HL-60/S4 (cell line): ENCODE data around the gene FANCL.
"Not testable (repeated sequence)": the region's sequence is repeated elsewhere in the genome, so short reads cannot be mapped to it uniquely, and the experiment has no call there.

Experiments used
- in situ Hi-C: fragments of 300-500 bp; cut with MboI; formaldehyde crosslinking; loops from 2 replicates; pipeline ENCODE4 v1.14.3; 2022; ENCODE audit warnings: low sequenced_read_pairs

FANCL gene

DNA sequence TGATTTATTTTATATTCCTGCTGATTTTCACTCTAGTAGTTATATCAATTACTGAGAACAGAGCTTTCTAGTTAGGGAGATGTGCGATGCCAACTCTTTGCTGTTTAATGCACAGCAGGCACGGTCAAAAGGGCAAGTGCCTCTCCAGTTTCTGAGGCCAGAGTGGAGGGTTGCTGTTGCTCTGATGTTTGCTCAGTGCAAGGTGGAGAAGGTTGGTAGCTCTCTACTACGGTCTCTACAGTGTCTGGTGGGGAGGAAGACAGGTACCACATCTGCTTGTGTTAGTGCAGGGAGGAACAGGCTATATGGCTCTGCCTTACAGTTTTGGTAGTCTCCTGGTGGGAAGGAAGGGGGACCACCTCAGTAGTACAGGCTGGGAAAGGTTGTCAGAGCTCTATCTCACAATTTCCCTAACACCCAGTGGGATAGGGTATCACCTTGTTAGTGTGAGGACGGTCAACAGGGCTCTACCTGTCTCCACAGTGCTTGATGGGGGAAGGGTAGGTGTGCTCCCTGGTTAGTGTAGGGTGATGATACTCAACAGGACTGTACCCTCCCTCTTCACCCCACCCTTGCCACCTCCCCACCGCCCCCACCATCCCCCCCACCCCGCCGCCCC is 85.9 kb downstream of the FANCL start:
- in situ Hi-C loops = no loop called here

DNA sequence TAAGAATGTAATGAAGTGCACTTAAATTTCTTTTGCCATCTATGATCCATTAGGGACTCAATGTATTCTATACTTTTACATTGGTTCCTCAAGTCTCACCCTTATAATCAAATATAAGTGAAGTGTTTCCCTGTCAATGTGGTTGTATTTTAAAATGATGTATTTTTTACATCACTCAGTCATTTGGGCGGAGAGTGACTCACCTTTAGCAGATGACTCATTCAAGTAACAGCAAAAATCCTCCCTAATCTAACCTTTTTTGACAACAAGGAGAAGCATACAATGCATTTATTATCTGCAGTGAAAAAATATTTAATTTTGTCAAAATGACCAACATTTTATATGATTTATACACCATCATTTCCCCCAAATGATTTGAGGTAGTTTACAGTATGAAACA is 94.4 kb downstream of the FANCL start:
- in situ Hi-C loops = no loop called here

- in situ Hi-C loops = not testable (repeated sequence)
Observed at GRCh38 chr2:58145769-58146168, 95.4 kb downstream of the FANCL start.

GRCh38 chr2:58140508-58141072 is 100.5 kb downstream of the FANCL start:
- in situ Hi-C loops = no loop called here

DNA sequence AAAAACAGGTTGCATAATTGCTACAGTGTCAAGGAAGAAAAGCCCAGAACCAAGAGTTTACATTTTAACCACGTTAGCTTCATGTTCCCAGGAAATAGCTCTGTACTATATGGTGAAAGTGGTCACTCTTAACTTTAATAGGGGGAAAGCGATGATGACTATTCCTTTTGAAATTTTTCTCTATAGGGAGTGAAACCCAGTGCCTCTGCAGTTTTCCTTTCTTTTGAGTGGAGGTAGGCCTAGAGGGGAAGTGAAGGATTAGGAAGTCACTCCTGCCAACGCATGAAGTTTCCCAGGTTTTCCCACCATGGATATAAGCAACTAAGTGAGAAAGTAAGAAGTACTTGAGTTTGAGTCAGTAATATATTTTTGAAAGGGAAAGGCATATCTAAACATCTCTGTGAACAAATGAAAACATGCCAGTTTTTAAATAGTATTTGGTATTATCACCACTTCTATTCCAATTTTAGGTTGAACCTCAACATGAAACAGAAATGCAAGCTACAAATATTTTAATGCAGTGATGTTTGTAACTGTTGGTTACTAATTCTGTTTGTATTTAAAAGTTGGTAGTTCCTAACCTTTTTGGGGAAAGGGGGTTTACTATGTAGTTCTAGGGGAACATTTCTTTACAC is 102.6 kb downstream of the FANCL start:
- in situ Hi-C loops = no loop called here

DNA sequence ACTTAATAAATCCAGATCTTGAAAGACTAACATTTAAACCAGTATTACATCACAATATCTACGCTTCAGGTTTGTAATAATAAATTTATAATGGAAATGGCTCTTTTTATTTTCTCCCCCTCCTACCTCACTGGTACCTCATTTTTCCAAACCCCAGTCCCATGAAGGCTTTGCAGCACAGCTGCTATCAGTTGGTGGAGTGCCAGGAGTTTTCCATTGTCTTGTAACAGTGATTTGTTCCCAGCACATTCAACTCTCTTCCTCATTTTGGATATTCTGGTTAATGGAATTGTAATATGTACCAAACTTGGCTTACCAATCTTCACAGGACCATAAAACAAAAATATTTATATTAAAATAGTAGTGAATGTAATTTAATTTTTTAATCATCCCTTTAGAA is 103.3 kb downstream of the FANCL start:
- in situ Hi-C loops = no loop called here

- in situ Hi-C loops = no loop called here
Observed at GRCh38 chr2:58137221-58137620, 103.9 kb downstream of the FANCL start.

DNA sequence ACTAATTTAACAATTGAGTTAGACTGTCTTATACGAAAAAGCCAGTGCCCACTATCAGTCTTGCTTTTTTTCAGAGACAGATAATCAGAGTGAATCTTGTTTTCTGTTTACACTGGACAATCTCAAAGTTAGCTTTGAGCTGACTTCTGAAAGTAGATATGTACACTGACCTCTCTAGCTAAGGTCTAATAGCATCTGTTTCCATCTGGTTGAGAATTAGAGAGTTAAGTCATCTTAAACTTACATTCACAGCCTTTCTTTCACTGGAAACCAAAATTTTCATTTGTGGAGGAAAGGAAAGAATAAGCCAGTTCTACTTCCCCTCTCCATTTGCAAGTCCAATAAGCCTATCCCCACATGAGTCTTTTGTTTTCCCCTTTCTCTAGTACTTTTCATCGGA is 105.3 kb downstream of the FANCL start:
- in situ Hi-C loops = no loop called here

- in situ Hi-C loops = no loop called here
Observed at GRCh38 chr2:58133395-58133794, 107.7 kb downstream of the FANCL start.

DNA sequence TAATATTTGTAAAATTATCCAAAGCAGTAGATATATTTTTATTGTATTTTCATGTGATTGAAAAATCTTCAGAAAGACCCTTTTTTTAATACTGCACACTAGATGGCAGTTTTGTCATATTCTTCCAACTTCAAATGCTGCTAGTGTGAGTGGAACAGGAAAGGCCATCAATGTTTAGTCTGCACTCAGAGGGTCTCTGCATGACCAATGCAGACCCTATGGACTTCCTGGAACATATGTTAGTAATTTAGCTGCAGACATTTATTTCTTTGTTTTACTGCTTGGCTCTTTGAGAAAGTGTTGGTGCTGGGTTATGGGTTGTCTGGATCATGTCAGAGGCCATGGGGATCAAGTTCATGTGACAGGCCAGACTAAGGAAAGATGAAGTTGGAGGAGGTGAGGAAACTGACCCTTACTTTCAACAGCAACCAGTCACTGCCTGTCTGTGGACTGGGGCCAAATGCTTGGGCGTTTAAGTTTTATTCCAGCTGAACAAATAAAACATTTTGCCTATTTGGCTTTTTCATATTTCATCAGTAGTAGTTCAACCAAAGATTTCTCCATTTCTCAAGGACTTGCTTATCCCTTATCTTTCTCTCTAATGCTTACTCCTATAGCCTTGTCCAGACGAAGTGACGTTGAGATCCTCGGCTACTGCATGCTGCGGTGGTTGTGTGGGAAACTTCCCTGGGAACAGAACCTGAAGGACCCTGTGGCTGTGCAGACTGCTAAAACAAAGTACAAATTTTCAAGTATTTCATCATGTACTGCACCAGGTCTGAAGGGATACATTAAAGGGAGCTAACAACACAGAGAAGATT is 109.7 kb downstream of the FANCL start:
- in situ Hi-C loops = no loop called here

GRCh38 chr2:58130238-58130637 is 110.9 kb downstream of the FANCL start:
- in situ Hi-C loops = no loop called here

GRCh38 chr2:58127111-58127510 is 114.0 kb downstream of the FANCL start:
- in situ Hi-C loops = no loop called here

DNA sequence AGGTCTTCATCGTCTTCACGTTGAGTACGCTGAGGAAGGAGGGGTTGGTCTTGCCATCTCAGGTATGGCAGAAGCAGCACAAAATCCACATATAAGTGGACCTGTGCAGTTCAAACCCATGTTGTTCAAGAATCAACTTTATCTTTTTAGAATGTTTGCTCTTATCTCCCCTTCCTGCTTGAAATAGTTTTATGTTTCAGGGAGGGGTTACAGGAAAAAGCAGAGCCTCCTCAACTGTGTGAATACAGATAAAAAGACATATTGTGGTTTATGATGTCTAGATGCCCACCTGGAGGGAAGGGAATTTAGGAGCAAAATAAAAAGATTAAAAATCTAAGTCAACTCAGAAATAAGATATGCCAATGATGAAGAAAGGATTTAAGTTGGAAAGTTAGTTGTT is 118.6 kb downstream of the FANCL start:
- in situ Hi-C loops = no loop called here

GRCh38 chr2:58122040-58122439 is 119.1 kb downstream of the FANCL start:
- in situ Hi-C loops = no loop called here

DNA sequence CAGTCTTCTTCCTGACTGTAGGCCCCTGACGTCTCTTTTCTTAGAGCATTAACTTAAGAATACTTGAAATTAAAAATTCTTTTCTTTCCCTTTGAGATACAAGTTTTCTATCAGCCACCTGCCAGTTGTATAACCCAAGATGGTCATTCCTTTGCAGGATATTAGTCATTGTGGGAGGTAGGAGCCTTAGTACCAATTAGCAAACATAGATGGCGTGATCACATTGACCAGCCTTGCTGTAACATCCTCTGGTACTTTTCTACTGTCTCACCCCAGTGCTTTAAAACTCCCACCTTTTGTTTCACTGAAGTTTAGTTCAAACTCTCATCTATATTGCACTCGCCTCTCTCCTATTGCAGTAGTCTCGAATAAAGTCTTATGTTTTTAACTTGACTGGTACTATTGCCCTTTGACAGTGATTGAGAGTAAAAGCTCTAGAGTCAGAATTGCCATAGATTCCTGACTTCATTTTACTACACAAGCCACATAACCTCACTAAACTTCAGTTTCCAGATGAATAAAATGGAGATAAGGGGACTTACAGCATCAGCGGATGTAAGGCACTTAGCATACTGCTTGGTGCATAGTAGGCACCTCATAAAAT is 120.4 kb downstream of the FANCL start:
- in situ Hi-C loops = no loop called here

DNA sequence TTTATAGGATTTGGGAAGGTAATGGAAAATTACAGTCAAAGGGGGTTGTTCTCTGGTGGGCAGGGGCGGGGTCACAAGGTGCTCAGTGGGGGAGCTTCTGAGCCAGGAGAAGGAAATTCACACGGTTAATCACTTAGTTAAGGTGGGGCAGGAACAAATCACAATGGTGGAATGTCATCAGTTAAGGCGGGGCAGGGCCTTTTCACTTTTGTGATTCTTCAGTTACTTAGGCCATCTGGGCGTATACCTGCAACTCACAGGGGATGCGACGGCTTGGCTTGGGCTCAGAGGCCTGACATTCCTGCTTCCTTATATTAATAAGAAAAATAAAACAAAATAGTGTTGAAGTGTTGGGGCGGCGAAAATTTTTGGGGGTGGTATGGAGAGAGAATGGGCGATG is 127.6 kb downstream of the FANCL start:
- in situ Hi-C loops = not testable (repeated sequence)

DNA sequence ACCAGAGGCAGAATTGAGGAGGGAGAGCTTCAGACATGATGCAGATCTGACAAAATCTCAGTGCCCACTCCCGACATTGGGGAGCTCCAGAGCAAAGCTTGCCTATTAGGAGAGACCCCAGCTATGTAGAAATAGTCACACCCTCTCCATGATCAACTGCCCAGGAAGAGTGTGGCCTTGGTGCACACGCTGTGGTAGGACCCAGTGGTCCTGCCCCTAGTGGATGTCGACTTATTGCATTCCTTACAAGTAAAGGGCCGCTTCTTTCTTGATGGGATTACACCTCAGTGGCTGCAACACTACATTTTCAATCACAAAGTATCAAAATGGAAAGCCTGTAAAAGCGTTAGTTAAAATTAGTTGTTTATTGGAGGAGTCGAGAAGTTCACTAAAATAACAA is 130.4 kb downstream of the FANCL start:
- in situ Hi-C loops = no loop called here

DNA sequence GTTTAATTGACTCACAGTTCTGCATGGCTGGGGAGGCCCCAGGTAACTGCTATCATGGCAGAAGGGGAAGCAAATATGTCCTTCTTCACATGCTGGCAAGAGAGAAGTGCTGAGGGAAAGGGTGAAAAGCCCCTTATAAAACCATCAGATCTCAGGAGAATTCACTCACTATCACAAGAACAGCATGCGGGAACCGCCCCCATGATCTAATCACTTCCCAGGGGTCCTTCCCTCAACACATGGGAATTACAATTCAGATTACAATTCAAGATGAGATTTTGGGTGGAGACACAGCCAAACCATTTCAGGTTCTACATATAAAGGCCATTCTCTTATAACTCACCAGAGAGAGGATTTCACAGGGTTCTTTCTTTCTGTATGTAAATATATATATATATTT is 131.6 kb downstream of the FANCL start:
- in situ Hi-C loops = no loop called here
